Adrenal gland (tissue), 12 donors: ENCODE measurements around the gene RUFY4. TPM values are rescaled to one million over a fixed set of nuclear protein-coding genes. Genes with fewer than 3 reads are reported as not detected.

Experiments
- DNase-seq, 7 donors: peaks; one replicate each; pipeline ENCODE4 v3.0.0-alpha.2; 2019 to 2020
- H3K27ac ChIP-seq, 5 donors: fragments of 200-600 bp; sonication (generic) in 4 of 5; 1 replicate in 3 of 5; 2 replicates in 2 of 5; pipeline versions ENCODE4 v1.5.1 to v1.8.0; 2016 to 2020; ENCODE audit warnings: mild to moderate bottlenecking in 1 of 5
- H3K27me3 ChIP-seq: fragments of 200-600 bp; 2 replicates; pipeline ENCODE4 v1.8.0; 2021
- H3K36me3 ChIP-seq, 2 donors: fragments of 200-600 bp; replicated peaks in 1 of 2; 1 replicate in 1 of 2; 2 replicates in 1 of 2; pipeline versions ENCODE4 v1.5.1 to v1.8.0; 2018 to 2022
- H3K4me1 ChIP-seq, 2 donors: fragments of 200-600 bp; replicated peaks in 1 of 2; 1 replicate in 1 of 2; 2 replicates in 1 of 2; pipeline versions ENCODE4 v1.5.1 to v1.8.0; 2018 to 2021
- H3K4me3 ChIP-seq, 4 donors: fragments of 200-600 bp; sonication (generic) in 3 of 4; one replicate each; pipeline ENCODE4 v1.5.1; 2016 to 2018
- H3K9me3 ChIP-seq, 3 donors: fragments of 200-600 bp; sonication (generic) in 1 of 3; replicated peaks in 1 of 3; 1 replicate in 2 of 3; 2 replicates in 1 of 3; pipeline versions ENCODE4 v1.5.1 to v1.8.0; 2016 to 2021
- CTCF ChIP-seq, 6 experiments: fragments of 450-650 bp in 4 of 6; fragments of 200-600 bp in 2 of 6; sonication (generic) in 1 of 6; IDR thresholded peaks; 1 replicate in 5 of 6; 2 replicates in 1 of 6; pipeline versions ENCODE4 v1.5.1 to v1.8.0; 2016 to 2021; ENCODE audit warnings: antibody characterized with exemption in 6 of 6, mild to moderate bottlenecking in 2 of 6, moderate library complexity in 1 of 6
- POLR2A ChIP-seq, 2 donors: fragments of 450-650 bp; IDR thresholded peaks; one replicate each; pipeline ENCODE4 v1.6.1; 2017; ENCODE audit warnings: antibody characterized with exemption in 2 of 2, mild to moderate bottlenecking in 2 of 2, moderate library complexity in 1 of 2
- WGBS, 4 donors: extraction: QIAGEN DNeasy Blood & Tissue Kit in 2 of 4; methylation state at CpG; one replicate each; pipeline versions ENCODE4 v1.1.5 to v1.1.7; 2013 to 2017; 5-methylcytosine and 5-hydroxymethylcytosine counted together
- intact Hi-C, 2 donors: fragments of 100-400 bp; cut with DNase I; formaldehyde crosslinking; loops; one replicate each; pipeline versions ENCODE4 v1.14.1 to v1.15.0; 2022 to 2023
- polyA plus RNA-seq, 3 donors: library from polyadenylated mRNA; stranded (reverse); fragments of 200-250 nt in 2 of 3; fragments of 350-450 nt in 1 of 3; fragmentation: Illumina TruSeq in 1 of 3; extraction: RNeasy Lipid Tissue Mini Kit (QIAGEN cat#74804) in 1 of 3; gene quantifications; one replicate each; pipeline ENCODE4 v1.2.3, GENCODE V29; 2013 to 2014
- total RNA-seq, 9 donors: library from RNA; depleted of rRNA in 4 of 9; stranded (reverse); fragments of >200 nt in 4 of 9; fragments of 120-200 nt in 1 of 9; fragmentation: NEBNext Ultra II Directional in 1 of 9; extraction: Animal tissue kit (Norgen Biotek cat#: 25700) in 1 of 9; gene quantifications; one replicate each; pipeline versions ENCODE4 v1.1.0 to v1.2.4, GENCODE V29; 2013 to 2023
- donor health status: healthy with polysubstance abuse.
- donor health status: Bipolar disorder and iron deficiency.
- donor health status: DM: yes; HTN: yes; CAD: no.
- donor health status: DM: no; HTN: no; CAD: no.
- donor health status: DM: no; HTN: no; CAD: no.
- donor health status: DM: yes; HTN: yes; CAD: no.

RUFY4 gene
- total and polyA plus RNA-seq, 12 donors = 0.09 to 1.9 (median 0.47) TPM; not detected in 3

GRCh38 chr2:218036371-218036770 is 32.7 kb upstream of the RUFY4 start:
- H3K4me1 ChIP-seq = peaks cover 0 to 4% of the 10 kb centered on the region in 2 donors
- H3K36me3 ChIP-seq = no peaks in the 10 kb centered on the region
- H3K4me3 ChIP-seq = no peak overlapping the region
- TF ChIP-seq POLR2A (IDR thresholded peaks at IDR 0.05) (no peak), CTCF (IDR thresholded peaks at IDR 0.05) (no peak)
- H3K9me3 ChIP-seq = no peaks in the 10 kb centered on the region
- no peak overlapping the region for H3K27ac ChIP-seq
- no peaks in the 10 kb centered on the region for H3K27me3 ChIP-seq
- intact Hi-C loops = no loop called here
- peak in 2 of 7 donors; percentile 7 to 13 for DNase-seq
- 71 to 75% (median 75%) methylated on average over 5 of the region's 5 CpGs for WGBS, 4 donors

GRCh38 chr2:218039171-218039570 is 29.9 kb upstream of the RUFY4 start:
- no peaks in the 10 kb centered on the region for H3K36me3 ChIP-seq
- intact Hi-C loops = no loop called here
- H3K4me1 ChIP-seq = peaks cover 0 to 4% of the 10 kb centered on the region in 2 donors
- 52 to 79% (median 67%) methylated on average over 2 of the region's 2 CpGs for WGBS, 4 donors
- DNase-seq = no peak
- H3K27ac ChIP-seq = no peak overlapping the region
- H3K9me3 ChIP-seq = no peaks in the 10 kb centered on the region
- TF ChIP-seq CTCF (IDR thresholded peaks at IDR 0.05) (no peak), POLR2A (IDR thresholded peaks at IDR 0.05) (no peak)
- no peaks in the 10 kb centered on the region for H3K27me3 ChIP-seq
- no peak overlapping the region for H3K4me3 ChIP-seq

- WGBS, 4 donors = 54 to 83% (median 64%) methylated on average over 2 of the region's 2 CpGs
These were observed 28.2 kb upstream of the RUFY4 start for GRCh38 chr2:218040883-218041282.

GRCh38 chr2:218041302-218042168 is 27.5 kb upstream of the RUFY4 start:
- intact Hi-C loops = no loop called here
- WGBS, 4 donors = 83 to 94% (median 92%) methylated on average over 2 of the region's 2 CpGs

More at GRCh38 chr2:218040883-218041282, 28.2 kb upstream of the RUFY4 start:
- Histone ChIP-seq H3K27me3 (no peaks in the 10 kb centered on the region), H3K4me1 (no peaks in the 10 kb centered on the region), H3K9me3 (no peaks in the 10 kb centered on the region), H3K27ac (no peak overlapping the region), H3K36me3 (no peaks in the 10 kb centered on the region), H3K4me3 (no peak overlapping the region)
- no peak for DNase-seq
- TF ChIP-seq POLR2A (IDR thresholded peaks at IDR 0.05) (no peak), CTCF (IDR thresholded peaks at IDR 0.05) (no peak)
- intact Hi-C loops = no loop called here

More at GRCh38 chr2:218041302-218042168, 27.5 kb upstream of the RUFY4 start:
- Histone ChIP-seq H3K36me3 (no peaks in the 10 kb centered on the region), H3K9me3 (no peaks in the 10 kb centered on the region), H3K27me3 (no peaks in the 10 kb centered on the region), H3K4me3 (no peak overlapping the region), H3K27ac (no peak overlapping the region), H3K4me1 (no peaks in the 10 kb centered on the region)
- DNase-seq = no peak
- TF ChIP-seq CTCF (IDR thresholded peaks at IDR 0.05) = no peak
- no peak for TF ChIP-seq POLR2A (IDR thresholded peaks at IDR 0.05)
